Measurements from ENCODE around the gene ZNF423. TPM values are rescaled to one million over a fixed set of nuclear protein-coding genes. Genes with fewer than 3 reads are reported as not detected.

The ZNF423 gene
- total RNA-seq, 6 experiments from 2014 or later: not detected

DNA sequence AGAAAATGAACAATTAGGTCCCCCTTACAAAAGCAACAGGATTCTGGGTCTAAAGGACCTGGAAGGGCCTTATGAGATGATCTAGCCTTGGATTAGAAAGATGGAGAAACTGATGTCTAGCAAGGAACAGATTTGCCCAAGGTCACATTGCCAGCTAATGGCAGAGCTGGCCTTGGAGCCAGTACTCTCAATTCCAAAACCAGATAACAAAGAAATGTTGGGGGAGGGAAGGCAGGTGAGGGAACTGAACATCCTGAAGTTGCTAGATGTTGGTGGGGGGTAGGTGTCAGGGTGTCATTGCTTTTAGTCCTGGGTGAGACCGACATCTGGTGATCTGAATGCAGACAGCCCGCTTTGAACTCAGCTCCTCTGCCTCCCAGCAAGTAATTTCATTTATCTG, 11.3 kb upstream of the ZNF423 start:
- H3K27me3 Mint-ChIP-seq (ENCODE audit: insufficient read depth): peaks cover 34% of the 10 kb centered on the region
- no peak overlapping the region for H3K4me3 Mint-ChIP-seq
- no peak overlapping the region for H3K27ac Mint-ChIP-seq
- DNase-seq: no peak
- no peaks in the 10 kb centered on the region for H3K4me1 Mint-ChIP-seq (ENCODE audit: low read depth)
- H3K9me3 Mint-ChIP-seq: no peaks in the 10 kb centered on the region
- TF ChIP-seq, protein P1, sequence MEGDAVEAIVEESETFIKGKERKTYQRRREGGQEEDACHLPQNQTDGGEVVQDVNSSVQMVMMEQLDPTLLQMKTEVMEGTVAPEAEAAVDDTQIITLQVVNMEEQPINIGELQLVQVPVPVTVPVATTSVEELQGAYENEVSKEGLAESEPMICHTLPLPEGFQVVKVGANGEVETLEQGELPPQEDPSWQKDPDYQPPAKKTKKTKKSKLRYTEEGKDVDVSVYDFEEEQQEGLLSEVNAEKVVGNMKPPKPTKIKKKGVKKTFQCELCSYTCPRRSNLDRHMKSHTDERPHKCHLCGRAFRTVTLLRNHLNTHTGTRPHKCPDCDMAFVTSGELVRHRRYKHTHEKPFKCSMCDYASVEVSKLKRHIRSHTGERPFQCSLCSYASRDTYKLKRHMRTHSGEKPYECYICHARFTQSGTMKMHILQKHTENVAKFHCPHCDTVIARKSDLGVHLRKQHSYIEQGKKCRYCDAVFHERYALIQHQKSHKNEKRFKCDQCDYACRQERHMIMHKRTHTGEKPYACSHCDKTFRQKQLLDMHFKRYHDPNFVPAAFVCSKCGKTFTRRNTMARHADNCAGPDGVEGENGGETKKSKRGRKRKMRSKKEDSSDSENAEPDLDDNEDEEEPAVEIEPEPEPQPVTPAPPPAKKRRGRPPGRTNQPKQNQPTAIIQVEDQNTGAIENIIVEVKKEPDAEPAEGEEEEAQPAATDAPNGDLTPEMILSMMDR (IDR thresholded peaks at IDR 0.05): no peak
- no peaks in the 10 kb centered on the region for H3K36me3 Mint-ChIP-seq (ENCODE audit: low read depth)

DNA sequence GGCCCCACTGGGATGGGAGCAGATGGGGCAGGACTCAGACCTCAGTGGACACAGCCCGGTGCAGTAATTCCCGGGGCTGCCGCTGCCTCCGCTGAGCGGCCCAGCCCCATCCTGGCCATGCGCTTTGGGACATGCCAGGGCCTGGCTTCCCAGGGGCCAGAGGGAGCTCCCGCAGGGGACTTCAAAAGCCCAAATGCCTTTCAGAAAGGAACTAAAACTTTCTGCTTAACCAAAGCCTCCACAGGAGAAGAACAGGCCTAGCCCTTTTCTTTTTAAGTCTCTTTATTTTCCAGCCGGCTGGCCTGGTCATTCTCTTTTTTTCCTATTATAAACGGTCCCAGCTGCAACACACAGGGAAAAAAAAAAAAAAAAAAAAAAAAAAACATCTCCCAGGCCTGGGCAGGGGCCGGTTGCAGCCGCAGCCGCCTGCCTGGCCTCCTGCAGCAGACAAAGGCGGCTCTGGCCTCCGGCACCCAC, 10.7 kb upstream of the ZNF423 start:
- H3K4me1 Mint-ChIP-seq (ENCODE audit: low read depth): no peaks in the 10 kb centered on the region
- no peaks in the 10 kb centered on the region for H3K9me3 Mint-ChIP-seq
- no peak overlapping the region for H3K27ac Mint-ChIP-seq
- H3K36me3 Mint-ChIP-seq (ENCODE audit: low read depth): no peaks in the 10 kb centered on the region
- TF ChIP-seq, protein P1 (IDR thresholded peaks at IDR 0.05): no peak
- DNase-seq: no peak
- H3K4me3 Mint-ChIP-seq: no peak overlapping the region
- peaks cover 33% of the 10 kb centered on the region for H3K27me3 Mint-ChIP-seq (ENCODE audit: insufficient read depth)

DNA sequence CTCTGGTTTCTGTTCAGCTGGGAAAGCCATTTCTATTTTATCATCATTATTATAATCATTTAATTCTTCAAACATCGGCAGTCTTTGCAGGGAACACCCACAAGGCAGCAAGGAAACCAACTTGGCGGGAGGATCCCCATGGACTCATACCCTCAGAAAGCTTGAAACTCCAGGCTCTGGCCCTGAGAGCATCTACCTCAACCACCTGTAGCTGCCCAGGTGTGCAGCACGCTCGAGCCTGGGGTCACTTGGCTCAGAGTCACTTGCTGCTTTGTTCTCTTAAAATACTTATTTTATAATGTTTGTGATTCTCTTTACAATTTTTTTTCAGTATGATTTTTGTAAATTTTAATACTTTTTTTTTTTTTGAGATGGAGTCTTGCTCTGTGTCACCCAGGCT, 6.8 kb upstream of the ZNF423 start:
- TF ChIP-seq, protein P1 (IDR thresholded peaks at IDR 0.05): no peak
- H3K9me3 Mint-ChIP-seq: no peaks in the 10 kb centered on the region
- H3K27me3 Mint-ChIP-seq (ENCODE audit: insufficient read depth): peaks cover 40% of the 10 kb centered on the region
- no peak overlapping the region for H3K4me3 Mint-ChIP-seq
- no peak overlapping the region for H3K27ac Mint-ChIP-seq
- DNase-seq: no peak
- no peaks in the 10 kb centered on the region for H3K4me1 Mint-ChIP-seq (ENCODE audit: low read depth)
- H3K36me3 Mint-ChIP-seq (ENCODE audit: low read depth): no peaks in the 10 kb centered on the region

DNA sequence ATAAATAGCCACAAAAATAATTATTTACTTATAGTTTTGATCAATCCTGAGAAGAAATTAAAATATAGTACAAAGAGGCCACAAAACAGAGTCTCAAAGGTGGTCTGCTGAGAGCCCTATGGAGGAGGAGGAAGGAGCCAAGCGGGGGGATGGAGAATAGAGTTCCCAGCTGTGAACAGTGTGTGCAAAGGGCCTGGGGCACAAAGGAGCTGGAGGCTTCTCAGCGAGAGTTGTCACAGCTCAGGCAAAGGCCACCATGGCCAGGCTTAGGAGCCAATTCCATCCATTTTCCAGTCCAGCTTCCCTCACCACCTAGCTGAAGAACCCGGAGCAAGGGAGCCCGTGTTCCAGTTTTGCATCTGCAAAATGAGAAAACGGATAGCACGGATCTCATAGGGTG, 5.4 kb upstream of the ZNF423 start:
- H3K4me1 Mint-ChIP-seq (ENCODE audit: low read depth): no peaks in the 10 kb centered on the region
- TF ChIP-seq, protein P1 (IDR thresholded peaks at IDR 0.05): no peak
- H3K4me3 Mint-ChIP-seq: no peak overlapping the region
- H3K9me3 Mint-ChIP-seq: no peaks in the 10 kb centered on the region
- H3K36me3 Mint-ChIP-seq (ENCODE audit: low read depth): no peaks in the 10 kb centered on the region
- DNase-seq: no peak
- peaks cover 38% of the 10 kb centered on the region for H3K27me3 Mint-ChIP-seq (ENCODE audit: insufficient read depth)
- no peak overlapping the region for H3K27ac Mint-ChIP-seq

DNA sequence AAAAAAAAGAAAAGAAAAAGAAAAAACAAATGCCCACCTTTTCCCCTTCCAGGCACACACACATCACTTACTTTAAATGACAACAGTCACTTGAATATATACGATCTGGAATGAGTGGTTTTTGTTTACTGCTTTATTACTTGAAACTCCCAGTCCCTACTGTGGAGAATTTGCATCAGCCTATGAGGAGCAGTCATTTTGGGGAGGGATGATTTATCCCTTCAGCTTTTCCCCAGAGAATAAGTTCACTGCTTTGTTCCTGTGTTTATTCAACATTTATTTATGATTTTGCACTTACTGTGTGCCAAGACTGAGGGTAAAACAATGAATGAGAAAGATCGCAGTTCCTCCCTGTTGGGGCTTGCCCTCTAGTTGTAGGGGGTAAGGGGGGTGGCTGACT, 4.7 kb upstream of the ZNF423 start:
- Mint-ChIP-seq H3K27me3 (ENCODE audit: insufficient read depth) (peaks cover 35% of the 10 kb centered on the region), H3K4me3 (no peak overlapping the region), H3K27ac (no peak overlapping the region), H3K4me1 (ENCODE audit: low read depth) (no peaks in the 10 kb centered on the region), H3K36me3 (ENCODE audit: low read depth) (no peaks in the 10 kb centered on the region), H3K9me3 (no peaks in the 10 kb centered on the region)
- no peak for DNase-seq
- TF ChIP-seq, protein P1 (IDR thresholded peaks at IDR 0.05): no peak
